Stimulated activated CD4-positive, alpha-beta T cell treated with anti-CD3 and anti-CD28 coated beads, Interleukin-2, amount 100 ng/mL, for 4 hours (primary cell): ENCODE measurements around the gene YKT6.
"Not testable (repeated sequence)": the region's sequence is repeated elsewhere in the genome, so short reads cannot be mapped to it uniquely, and the experiment has no call there.

ENCODE experiments used
- DNase-seq: peaks from one replicate; pipeline ENCODE4 v3.0.0-alpha.2; 2020; ENCODE audit warnings: low read depth

YKT6 gene

GRCh38 chr7:44172352-44172751 is 28.4 kb upstream of the YKT6 start:
- DNase-seq, result no peak

GRCh38 chr7:44172803-44173424 is 27.9 kb upstream of the YKT6 start:
- no peak for DNase-seq

GRCh38 chr7:44173911-44174693 is 26.7 kb upstream of the YKT6 start:
- DNase-seq, result no peak

GRCh38 chr7:44174694-44174948 is 26.2 kb upstream of the YKT6 start:
- not testable (repeated sequence) for DNase-seq

GRCh38 chr7:44175730-44176129 is 25.0 kb upstream of the YKT6 start:
- DNase-seq, result no peak

GRCh38 chr7:44176486-44176885 is 24.3 kb upstream of the YKT6 start:
- DNase-seq, result no peak

GRCh38 chr7:44177570-44178131 is 23.1 kb upstream of the YKT6 start:
- DNase-seq, result no peak

- no peak for DNase-seq
Measured at GRCh38 chr7:44180631-44181030, 20.1 kb upstream of the YKT6 start.

GRCh38 chr7:44182827-44183226 is 18.0 kb upstream of the YKT6 start:
- no peak for DNase-seq

- no peak for DNase-seq
Measured at GRCh38 chr7:44183386-44183785, 17.4 kb upstream of the YKT6 start.

GRCh38 chr7:44184206-44184872 is 16.4 kb upstream of the YKT6 start:
- DNase-seq, result no peak

- no peak for DNase-seq
Measured at GRCh38 chr7:44184873-44185446, 15.8 kb upstream of the YKT6 start.

- no peak for DNase-seq
Measured at GRCh38 chr7:44185729-44186128, 15.0 kb upstream of the YKT6 start.

- no peak for DNase-seq
Measured at GRCh38 chr7:44186736-44187135, 14.0 kb upstream of the YKT6 start.

GRCh38 chr7:44187636-44188416 is 13.0 kb upstream of the YKT6 start:
- no peak for DNase-seq

GRCh38 chr7:44188480-44189225 is 12.1 kb upstream of the YKT6 start:
- DNase-seq, result no peak

- no peak for DNase-seq
Measured at GRCh38 chr7:44189286-44189992, 11.3 kb upstream of the YKT6 start, which contains the start of gene GCK. TSS of gene GCK (minus strand) at chr7:44189439. CDS start at chr7:44188953, 486 bp downstream.

GRCh38 chr7:44189993-44190872 is 10.5 kb upstream of the YKT6 start:
- no peak for DNase-seq

- DNase-seq, result no peak
Measured at GRCh38 chr7:44191171-44191570, 9.6 kb upstream of the YKT6 start.
